HFF-Myc (cell line): ENCODE results near the gene PPP2R2D.

Source experiments
- DNase-seq: peaks from one replicate; pipeline ENCODE4 v3.0.0-alpha.2; 2011; ENCODE audit warnings: low read depth; ENCODE audit errors: extremely low read depth
- H3K4me3 ChIP-seq: replicated peaks from 2 replicates; pipeline ENCODE4 v1.5.1; 2011; ENCODE audit warnings: low read depth, mild to moderate bottlenecking, control low read depth, low read length
- CTCF ChIP-seq: IDR thresholded peaks from 2 replicates; pipeline ENCODE4 v1.5.1; 2012; ENCODE audit warnings: mild to moderate bottlenecking, low read depth, low read length, control low read depth; ENCODE audit errors: missing control alignments

The PPP2R2D gene

GRCh38 chr10:131978851-131979250 lies 78.0 kb downstream of the PPP2R2D start:
- no peak for DNase-seq
- TF ChIP-seq CTCF = no peak
- no peak overlapping the region for H3K4me3 ChIP-seq

GRCh38 chr10:131979336-131979735 lies 78.5 kb downstream of the PPP2R2D start:
- TF ChIP-seq CTCF = no peak
- DNase-seq = no peak
- H3K4me3 ChIP-seq = peak overlapping the region; percentile 76

- TF ChIP-seq CTCF = no peak
- DNase-seq = no peak
- H3K4me3 ChIP-seq = peak overlapping the region; percentile 76
Observed at GRCh38 chr10:131979821-131980270, 79.0 kb downstream of the PPP2R2D start.

GRCh38 chr10:131980321-131980720 lies 79.5 kb downstream of the PPP2R2D start:
- H3K4me3 ChIP-seq = peak overlapping the region; percentile 76
- no peak for TF ChIP-seq CTCF
- no peak for DNase-seq

GRCh38 chr10:131980761-131981428 lies 80.1 kb downstream of the PPP2R2D start:
- peak overlapping the region; percentile 76 for H3K4me3 ChIP-seq
- no peak for TF ChIP-seq CTCF
- DNase-seq = no peak

- TF ChIP-seq CTCF = no peak
- peak; percentile 39 for DNase-seq
- peak within 1 kb of the TSS; percentile 76 for H3K4me3 ChIP-seq
Observed at GRCh38 chr10:131981429-131982184, 80.8 kb downstream of the PPP2R2D start, which contains the start of gene BNIP3. Gene BNIP3 (minus strand): TSS chr10:131981923. CDS start chr10:131981806, 117 bp downstream.
